DMS53 treated with DMSO at 0.1 percent for 48 hours (cell line): Measurements from ENCODE around the gene CDC42BPB.

Source experiments
- DNase-seq: peaks from one replicate; lab custom pipeline; 2025; ENCODE audit not compliant: unreplicated experiment; lab: John Stamatoyannopoulos, UW

The CDC42BPB gene

DNA sequence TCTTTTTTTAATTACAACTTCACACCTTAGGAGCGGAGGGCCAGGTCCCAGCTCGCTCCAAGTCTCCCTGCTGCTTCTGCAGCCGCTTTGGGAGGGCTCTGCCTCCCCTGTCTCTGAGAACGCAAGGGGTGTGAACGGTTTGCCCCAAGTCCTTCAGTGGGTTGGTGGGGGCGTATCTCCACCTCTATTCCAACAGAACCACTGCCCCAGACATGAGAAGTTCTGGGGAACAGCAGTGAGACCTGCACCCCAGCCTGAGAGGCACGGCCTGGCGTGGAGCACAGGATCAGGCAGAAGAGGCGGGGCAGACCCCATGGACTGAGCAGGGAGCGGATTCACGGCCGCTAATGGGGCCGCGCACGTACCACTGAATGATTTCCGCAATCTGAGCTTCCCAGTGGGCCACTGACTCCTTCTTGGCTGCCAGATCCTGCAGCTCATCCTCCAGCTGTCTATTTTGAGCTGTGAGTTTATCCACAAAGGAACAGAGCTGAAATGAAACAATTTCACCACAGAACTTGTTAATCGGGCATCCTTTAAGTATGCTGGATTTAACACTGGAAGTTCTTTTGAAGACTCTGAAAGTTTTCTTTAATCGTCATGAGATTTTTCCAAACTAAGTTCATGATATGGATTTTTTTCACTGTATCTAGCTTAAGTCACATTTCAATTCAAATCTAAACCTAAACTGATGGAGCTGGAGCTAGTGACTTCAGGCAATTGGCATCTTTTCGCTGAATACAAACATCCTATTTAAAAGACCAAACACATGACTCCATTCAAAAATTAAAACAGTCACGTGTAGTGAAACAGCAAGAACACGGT is 90.5 kb downstream of the CDC42BPB start:
- no peak for DNase-seq

DNA sequence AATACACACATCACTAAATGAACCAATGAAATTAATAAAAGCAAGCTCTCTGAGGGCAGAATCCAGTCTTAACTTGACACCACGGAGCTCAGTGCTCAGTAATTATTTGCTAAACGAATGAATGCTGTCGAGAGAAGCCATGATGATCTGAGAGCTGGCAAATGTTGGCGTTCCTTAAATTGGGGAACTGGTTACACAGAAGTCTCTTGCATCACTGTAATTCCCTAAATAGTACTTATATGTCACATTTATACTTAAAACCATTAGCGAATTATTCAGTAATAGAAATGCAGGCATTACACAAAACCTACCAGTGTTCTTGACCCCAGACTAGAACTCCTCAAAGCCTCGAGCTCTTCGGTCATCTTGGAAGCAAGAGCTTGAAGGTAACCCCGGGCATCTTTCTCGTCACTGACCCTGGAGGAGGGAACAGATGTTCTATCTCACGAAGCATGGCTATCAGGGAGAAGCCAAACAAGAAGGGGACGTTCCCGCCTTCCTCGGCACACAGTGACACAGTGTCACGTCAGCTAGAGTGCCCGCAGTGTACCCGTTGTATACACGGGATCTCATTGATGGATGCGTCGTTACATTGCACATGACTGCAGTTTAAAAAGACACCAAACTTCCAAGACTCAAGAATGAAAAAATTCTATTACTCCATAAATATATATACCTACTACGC is 91.2 kb downstream of the CDC42BPB start:
- DNase-seq, result no peak

DNA sequence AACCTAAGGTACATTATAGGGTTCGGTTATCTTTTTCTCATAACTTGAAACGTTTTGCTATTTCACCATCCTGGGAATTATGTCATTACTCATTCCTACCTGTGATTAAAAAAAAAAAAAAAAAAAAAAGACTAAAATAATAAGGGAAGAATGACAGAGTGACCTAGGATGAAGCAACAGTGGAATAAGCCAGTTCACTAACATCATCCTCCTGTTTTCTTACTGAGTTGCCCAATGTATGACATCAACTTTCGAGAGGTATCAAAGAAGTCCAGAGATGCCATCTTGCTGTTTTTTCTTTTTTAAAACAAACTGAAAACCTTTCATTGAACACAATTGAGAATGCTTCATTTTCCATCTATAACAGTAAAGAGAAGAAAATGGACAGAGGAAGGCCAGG is 92.1 kb downstream of the CDC42BPB start:
- no peak for DNase-seq

DNA sequence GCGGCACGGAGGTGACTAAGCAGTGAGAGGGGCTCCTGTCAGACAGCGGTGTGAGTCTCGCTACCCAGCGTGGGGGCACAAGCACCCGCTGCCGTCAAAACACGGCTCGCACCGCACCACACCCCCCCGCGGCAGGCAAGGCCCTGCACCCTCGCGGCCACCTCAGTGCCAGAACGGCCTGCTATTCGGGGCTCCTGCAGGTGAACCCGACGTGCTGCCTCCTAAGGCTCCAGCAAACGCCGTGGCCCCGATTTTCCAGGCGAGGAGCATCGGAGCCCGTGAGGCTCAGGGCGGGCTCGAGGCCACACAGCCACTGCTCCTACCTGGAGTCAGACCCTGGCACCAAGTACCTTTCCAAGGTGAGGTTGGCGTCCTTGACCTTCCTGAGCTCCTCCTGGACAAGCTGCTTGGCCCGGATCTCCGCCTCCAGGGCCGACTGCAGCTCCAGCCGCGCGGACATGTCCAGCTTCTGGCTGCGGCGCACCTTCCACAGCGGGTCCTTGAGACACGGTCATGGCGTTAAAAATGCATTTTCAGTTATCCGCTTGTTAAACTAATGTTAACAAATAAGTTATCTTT is 93.1 kb downstream of the CDC42BPB start:
- DNase-seq, result no peak

DNA sequence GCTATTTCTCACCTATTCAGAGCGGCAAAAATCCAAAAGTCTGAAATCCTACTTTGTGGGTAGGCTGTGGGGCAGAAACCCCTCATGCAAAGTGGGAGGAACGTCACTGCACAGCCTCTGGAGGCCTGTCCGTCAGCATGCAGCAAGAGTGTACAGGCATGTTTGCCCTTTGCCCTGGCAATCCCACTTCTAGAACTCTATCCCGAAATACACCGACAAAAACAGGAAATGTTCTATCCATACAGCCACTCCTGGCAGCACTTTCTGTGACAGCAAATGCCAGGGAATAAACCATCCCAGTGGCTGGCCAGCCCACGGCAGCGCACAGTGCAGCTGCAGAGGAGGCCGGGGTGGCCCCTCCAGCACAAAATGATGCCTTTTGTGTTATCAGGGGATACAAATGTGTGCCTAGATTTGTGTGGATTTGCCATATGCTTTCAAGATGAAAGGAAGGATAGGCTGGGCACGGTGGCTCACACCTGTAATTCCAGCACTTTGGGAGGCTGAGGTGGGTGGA is 95.2 kb downstream of the CDC42BPB start:
- no peak for DNase-seq

DNA sequence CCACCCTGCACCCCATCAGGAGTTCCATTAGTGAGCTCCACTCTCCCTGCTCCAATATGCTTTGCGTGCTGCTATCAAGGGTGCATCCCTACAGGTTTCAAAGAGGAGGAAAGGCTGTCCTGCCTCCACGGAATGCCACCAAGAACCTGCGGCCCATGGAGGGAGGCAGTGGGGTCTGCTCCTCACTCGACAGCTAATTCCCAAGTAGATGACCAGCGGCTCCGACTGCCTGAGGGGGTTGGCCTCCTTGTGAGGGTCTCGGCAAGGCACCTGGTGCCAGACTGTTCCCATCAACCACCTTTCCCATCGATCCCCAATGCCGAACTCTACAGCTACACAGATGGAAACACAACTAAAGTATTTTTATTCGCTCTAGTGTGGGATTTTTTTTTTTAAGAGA is 98.9 kb downstream of the CDC42BPB start:
- no peak for DNase-seq

DNA sequence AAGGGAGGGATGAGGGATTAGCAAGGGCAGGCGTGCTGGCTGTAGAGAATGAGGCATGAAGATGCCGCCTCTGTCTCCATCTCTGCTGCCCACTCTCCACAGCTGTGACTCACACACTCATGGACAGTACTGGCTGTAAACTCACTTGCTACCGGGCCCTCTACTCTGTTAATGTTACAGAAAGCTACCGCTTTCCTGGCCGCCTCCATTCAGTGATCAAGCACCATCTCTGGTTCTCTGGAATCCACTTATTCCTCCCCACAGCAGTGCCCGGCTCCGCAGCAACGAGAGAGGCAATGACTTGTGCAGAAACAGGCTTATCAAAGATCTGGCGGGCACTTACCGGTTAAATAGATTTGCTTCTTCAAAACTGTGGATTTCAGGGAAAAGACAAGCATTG is 100.1 kb downstream of the CDC42BPB start:
- no peak for DNase-seq

DNA sequence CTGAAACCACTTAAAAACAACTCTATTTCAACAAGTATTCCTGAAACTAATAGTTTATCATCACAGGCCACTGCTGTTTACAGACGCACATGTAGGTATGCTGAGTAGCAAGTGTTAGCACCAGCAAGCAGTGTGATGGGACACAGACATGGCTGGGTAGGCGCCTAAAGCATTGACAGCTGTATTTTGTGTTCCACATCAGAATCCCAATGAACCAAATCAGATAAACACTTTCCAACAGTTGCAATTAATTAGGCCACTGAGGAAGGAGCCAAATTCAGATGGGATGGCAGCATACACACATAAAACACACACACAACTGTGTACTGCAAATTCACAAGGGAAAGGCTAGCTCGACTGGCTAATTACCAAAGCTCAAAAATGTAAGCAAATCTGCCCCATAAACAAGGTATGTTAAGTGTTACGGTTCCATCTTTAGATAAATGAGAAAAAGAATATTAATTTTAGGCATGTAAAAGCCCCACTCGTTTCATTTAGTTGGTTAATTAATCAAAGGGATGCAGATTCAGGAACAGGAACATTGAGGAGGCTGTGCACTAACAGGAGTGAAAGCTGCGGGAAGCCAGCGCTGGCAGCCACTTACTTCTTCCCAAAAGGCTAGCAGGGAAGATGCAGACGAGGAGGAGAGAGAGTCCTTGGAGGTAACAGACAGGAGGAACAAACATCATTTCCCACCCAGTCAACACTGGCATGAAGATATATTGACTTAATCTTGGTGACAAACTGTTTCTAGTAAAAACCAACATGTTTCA is 101.5 kb downstream of the CDC42BPB start:
- DNase-seq, result no peak

DNA sequence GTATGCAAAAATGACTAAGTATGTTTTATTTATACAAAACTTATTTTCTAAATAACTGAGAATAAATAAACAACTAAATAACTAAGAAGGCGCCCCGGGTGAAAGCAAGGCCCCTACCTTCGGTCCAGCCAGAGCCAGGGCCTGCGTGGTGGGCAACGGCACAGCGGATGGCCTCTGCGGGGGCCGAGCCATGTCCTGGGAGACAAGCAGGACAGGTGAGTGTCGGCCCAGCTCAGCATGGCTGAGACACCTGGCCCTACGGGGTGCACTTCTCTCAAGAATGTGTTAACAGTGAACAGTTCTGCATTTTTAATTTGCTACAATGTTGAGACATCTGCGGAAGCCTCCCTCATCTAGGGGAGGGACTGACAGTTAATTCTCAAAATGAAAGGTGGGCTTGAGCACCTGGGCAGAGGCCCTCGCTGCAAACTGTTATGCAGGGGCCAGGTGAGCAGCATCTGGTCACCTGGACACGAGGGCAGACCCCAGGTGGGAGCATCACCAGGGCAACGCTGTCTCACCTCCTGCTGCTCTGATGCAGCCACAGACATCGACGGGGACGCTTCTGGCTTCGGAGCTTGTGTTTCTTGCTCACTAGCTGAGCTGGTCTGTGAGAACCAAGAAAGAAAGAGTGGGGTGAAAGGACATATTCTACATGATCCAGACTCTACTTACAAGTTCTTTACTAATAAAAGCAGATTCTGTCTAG is 103.1 kb downstream of the CDC42BPB start:
- no peak for DNase-seq

DNA sequence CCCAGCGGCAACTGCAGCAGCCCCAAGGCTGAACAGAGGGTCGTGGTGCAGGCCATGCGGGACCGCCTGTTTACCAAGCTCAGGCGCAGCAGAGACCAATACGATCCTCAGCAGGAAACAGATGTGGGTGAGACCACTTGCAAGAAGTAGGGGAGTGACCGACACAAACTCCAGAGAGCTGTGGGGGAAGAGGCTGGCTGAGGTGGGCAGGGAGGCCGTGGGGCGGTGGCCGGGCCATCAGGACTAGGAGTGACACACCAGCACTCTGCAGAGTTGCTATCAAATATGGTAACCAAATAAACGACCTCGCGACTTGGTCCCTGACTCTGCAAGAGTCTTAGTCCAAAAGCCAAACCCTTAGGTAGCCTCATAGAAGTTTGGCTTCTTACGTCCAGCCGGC is 104.2 kb downstream of the CDC42BPB start:
- no peak for DNase-seq

DNA sequence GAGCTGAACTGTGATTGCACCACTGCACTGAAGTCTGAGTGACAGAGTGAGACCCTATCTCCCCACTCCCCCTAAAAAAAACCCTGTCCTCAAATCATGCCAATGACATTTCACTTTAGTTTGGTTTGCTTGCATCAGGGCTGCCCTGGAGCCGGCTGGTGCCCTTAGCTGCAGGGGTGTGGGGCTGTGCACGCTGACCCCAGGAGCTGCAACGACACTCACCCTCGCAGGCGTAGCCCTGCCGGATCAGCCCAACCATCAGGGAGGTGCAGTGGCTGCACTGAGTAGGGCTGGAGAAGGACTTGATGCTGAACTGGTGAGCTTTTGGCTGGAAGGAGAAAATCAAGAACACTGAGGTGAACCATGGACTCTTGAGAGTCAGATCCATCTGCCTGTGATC is 105.1 kb downstream of the CDC42BPB start:
- no peak for DNase-seq

DNA sequence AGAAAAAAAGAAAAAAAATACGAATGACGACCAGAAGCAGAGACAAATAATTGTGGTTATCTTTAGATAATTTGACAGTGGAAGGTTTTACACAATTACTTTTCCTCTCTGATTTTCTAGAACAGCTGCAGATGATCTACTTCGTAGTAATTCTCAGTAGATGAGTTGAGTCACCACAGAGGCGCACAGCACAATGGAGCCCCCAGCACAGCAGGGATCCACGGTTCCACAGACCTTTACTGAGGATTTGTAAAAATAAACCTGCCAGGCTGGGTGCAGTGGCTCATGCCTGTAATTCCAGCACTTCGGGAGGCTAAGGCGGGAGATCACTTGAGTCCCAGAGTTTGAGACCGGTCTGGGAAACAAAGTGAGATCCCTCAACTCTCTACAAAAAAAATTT is 105.5 kb downstream of the CDC42BPB start:
- DNase-seq, result no peak

DNA sequence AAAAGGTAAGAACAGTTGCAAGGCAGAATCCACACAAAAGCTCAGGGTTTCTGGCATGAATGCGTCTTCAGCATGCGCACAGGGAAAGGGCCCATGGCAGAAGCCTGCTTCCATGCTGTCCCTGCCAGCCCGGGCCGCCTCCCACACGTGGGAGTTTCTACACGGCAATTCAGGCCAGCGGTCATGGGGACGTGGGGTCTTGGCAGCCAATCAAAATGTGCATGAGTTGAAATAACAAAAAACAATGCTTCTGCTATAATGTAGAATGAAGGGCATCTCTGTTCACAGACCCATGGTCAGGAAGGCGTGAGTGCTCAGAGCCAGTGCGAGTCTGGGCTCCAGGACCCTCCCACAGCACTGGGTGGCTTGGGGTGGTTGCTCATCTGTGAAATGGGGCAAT is 106.3 kb downstream of the CDC42BPB start:
- DNase-seq, result no peak

DNA sequence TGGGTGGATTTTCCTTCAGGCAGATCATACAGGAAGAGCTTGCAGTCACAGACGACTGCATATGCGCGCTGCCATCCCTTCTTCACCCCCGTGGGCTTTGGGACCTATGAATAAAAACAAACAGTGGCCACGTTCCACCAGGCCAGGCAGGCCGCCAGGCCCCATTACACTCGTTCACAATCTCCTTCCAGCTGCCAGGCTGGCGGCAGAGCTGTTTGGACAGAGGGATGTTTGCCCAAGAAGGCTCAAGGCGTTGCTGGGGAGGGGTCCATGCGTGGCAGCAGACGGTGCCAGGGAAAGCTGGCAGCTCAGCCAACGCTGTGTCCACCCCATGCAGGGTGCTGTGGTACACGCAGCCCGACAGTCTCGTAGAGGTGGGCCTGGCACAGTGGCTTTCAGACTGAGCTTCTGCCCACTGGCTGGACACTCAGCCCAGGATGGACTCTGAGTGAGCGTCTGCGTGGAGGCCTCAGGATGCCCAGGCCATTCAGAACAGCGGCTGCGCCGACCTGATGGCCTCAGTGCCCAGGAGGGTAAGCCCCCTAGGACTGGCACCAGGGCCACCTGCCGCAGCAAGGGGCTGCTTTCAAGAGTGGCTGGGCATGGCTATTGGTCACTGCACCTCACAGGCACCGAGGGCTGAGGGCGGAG is 107.4 kb downstream of the CDC42BPB start:
- no peak for DNase-seq

DNA sequence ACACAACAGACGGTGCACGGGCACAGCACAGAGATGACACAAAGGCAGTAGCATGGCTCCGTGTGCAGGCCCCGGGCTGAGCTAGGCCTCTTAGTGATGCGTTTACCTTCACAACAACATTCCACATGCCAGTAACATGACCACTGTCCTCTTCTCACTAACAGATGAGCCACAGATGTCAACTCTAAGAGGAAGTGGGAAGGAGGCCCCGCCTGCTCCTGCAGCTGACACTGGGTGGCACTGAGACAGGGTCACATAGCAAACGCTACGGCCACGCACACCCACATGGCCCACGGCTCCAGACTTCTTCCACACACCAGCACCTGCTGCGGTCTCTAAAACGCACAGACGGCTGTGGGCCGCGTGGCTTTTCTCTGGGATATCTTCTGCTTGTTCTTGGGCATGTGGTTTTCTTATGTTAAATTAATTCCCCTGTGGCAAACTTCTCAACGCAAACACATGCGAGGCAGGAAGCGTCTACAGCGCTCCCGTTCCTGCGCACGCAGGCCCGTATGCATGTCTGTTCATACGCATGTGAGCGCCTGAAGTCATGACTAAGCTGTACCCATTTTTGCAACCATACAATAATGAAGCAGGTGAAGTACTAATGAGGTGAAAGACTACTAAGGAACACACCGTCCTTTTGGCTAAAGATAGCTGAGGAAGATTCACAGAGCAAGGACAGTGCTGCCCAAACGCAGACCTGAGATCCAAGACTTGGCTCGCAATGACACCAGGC is 108.1 kb downstream of the CDC42BPB start:
- no peak for DNase-seq

DNA sequence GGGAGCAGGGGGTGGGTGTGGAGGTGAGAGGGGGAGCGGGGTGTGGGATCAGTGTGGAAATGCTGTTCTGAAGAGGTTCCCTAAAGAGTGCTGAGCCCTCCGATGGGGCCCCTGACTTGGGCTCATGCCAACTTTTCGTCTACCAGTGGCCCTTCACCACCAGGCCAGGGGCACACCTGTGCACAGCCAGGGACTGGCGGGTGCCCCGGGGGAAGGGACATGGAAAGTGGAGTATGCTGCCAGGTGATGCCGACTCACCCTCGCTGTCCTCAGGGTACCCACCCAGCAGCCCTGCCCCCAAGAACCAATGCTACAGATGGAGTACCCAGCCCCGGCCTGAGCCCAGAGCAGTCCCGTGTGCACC is 108.7 kb downstream of the CDC42BPB start:
- no peak for DNase-seq

DNA sequence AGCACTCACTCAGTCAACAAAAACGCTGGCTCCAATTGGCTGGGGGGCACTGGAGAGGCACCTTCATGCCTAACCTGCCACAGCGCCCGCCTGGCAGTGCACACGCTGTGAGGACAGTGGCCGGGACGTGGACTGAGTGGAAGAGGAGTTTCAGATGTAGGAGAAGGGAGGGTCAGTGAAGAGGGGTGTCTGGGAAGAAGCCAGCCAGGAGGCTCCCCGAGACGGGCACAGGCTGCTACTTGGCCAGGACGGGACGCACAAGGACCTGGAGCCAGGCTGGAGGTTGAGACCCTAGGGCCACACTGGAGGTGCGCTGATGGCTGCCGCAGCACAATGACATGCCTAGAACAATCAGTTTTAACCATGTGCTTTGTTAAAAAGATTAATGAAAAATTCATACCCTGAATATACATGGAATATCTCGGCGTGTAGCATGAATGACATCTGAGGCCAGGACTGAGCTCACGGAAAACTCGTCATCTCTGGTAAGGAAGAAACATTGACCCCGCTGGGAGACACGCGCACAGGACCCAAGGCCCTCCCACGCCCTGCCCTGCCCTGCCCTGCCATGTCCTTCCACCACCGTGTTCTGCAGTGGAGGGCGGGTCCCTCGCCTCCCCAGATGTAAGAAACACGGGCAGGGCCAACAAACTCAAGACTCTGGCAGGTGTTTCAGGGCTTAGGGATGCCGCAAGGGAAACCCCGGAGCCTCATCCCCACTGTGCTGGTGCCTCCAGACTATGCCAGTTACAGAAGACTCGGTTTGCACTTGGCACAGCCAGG is 109.8 kb downstream of the CDC42BPB start:
- no peak for DNase-seq

DNA sequence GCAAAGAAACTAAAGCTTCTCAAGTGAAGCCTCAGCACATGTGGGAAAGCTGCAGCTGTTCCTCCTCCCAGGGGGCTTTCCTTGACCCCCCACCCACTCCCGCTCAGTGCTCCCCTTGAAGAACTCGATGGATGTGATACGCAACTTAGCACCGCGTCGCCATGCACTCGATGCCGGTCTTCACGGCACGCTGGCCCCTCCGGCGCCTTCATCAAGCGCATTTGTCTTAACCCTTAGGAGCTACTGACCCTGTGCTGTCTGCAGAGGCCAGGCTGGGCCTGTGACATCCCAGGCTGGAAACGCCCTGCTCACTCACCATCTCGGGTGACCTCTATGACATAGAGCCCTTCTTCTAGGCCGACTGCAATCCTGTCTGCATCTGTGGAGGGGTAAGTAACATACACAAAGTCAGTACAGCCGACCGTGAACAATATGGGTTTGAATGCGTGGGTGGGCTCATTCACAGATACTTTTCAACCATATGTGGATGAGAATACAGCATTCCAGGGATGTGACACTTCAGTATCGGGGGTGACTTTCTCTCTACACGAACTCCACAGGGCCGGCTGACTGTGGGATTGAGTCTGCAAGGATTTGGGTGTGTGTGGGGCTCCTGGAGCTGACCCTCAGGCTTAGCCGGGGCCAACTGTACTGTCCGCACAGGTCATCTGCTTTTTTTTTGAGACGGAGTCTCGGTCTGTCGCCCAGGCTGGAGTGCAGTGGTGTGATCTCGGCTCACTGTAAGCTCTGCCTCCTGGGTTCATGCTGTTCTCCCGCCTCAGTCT is 111.8 kb downstream of the CDC42BPB start:
- DNase-seq, result no peak
